Measurements from ENCODE around the gene ADAMTS7.
"Not testable (repeated sequence)": the region's sequence is repeated elsewhere in the genome, so short reads cannot be mapped to it uniquely, and the experiment has no call there.

ADAMTS7 gene

GRCh38 chr15:78726870-78727551 lies 84.3 kb downstream of the ADAMTS7 start:
- no peak for DNase-seq (ENCODE audit: low read depth in 2 of 2)

GRCh38 chr15:78719819-78720450 lies 91.3 kb downstream of the ADAMTS7 start:
- not testable (repeated sequence) for DNase-seq (ENCODE audit: low read depth in 2 of 2)

- DNase-seq (ENCODE audit: low read depth in 2 of 2), result no peak
These were observed 92.4 kb downstream of the ADAMTS7 start for GRCh38 chr15:78718837-78719236.

- no peak for DNase-seq (ENCODE audit: low read depth in 2 of 2)
These were observed 93.2 kb downstream of the ADAMTS7 start for GRCh38 chr15:78717956-78718656.

GRCh38 chr15:78716651-78717050 lies 94.6 kb downstream of the ADAMTS7 start:
- no peak for DNase-seq (ENCODE audit: low read depth in 2 of 2)

- peak; percentile 21 to 24 for DNase-seq (ENCODE audit: low read depth in 2 of 2)
These were observed 95.3 kb downstream of the ADAMTS7 start for GRCh38 chr15:78715930-78716329.

- DNase-seq (ENCODE audit: low read depth in 2 of 2), result no peak
These were observed 95.8 kb downstream of the ADAMTS7 start for GRCh38 chr15:78715434-78715833.

GRCh38 chr15:78714890-78715289 lies 96.4 kb downstream of the ADAMTS7 start:
- DNase-seq (ENCODE audit: low read depth in 2 of 2), result no peak

GRCh38 chr15:78712797-78713515 lies 98.3 kb downstream of the ADAMTS7 start:
- DNase-seq (ENCODE audit: low read depth in 2 of 2), result no peak

- no peak for DNase-seq (ENCODE audit: low read depth in 2 of 2)
These were observed 99.6 kb downstream of the ADAMTS7 start for GRCh38 chr15:78711638-78712037.

GRCh38 chr15:78709263-78709882 lies 101.9 kb downstream of the ADAMTS7 start:
- DNase-seq (ENCODE audit: low read depth in 2 of 2), result no peak
